NCI-H146 treated with DMSO at 0.1 percent for 48 hours (cell line): ENCODE results near the gene POLR2H.
A peak's percentile ranks its signal among the peaks of the same experiment; 100 is the strongest.

Experiments used
- DNase-seq: peaks from one replicate; lab custom pipeline; 2025; ENCODE audit not compliant: unreplicated experiment; lab: John Stamatoyannopoulos, UW

POLR2H gene

DNA sequence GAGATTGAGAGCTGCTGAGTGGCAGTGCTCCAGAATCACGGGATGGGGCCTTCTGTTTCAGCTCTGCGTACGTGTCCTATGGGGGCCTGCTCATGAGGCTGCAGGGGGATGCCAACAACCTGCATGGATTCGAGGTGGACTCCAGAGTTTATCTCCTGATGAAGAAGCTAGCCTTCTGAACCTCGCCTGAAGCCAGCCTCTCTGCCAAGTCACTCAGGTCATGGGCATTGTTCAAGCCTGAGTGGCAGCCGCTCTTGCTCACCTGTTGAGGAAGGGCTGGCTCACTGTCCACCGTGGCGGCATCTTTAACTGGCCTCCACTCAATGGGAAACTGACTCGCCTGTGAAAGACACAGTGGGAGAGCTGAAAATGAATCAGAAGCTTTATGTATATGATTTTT is 6.6 kb downstream of the POLR2H start:
- DNase-seq = no peak

DNA sequence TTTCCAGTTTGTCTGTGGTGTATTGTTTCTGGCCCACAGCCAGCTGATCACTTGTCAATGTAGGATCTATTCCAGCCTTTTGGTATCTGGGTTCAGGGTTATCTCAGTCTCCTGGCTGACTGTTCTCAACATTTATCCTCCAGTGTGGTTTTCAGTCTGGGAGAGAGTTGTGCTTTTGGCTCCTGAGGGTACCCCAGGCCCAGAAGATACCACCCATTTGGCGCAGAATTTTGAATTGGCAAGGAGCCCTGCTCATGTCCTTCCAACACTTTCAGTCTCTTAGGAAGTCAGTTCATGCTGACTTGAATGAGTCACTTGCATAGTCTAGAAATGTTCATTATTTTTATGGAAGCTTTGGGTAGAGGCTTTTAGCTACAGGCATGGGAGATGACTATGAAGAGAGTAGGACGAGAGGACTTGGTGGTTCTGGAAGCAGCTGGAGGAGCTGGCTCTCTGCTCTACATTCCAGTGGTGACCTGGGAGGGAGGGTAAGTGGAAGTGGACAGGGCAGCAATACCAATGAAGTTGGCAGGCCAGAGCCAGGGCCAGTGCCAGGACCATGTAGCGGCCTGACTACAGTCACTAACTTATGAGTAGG is 7.2 kb downstream of the POLR2H start:
- no peak for DNase-seq

DNA sequence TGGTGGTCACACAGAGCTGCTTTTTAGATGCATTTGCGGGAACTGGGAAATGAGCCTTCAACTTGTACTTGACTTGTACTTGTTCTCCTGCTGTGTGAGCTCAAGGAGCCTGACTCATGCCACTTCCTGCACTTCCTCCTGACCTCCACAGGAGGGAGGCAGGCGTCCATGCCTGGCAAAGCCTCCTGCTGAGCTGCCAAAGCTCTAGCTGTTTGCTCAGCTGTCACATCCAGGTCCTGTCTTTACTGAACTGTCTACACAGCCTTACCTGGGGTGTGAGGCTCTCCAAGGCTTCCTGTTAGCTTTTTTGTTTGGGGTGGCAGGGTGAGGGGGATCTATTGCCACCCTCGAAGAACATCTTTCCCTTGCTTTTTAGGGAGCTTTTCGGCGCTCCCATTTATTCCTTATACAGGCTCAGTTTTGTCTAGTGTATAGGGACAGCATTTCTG is 10.1 kb downstream of the POLR2H start:
- peak; percentile 97 for DNase-seq

DNA sequence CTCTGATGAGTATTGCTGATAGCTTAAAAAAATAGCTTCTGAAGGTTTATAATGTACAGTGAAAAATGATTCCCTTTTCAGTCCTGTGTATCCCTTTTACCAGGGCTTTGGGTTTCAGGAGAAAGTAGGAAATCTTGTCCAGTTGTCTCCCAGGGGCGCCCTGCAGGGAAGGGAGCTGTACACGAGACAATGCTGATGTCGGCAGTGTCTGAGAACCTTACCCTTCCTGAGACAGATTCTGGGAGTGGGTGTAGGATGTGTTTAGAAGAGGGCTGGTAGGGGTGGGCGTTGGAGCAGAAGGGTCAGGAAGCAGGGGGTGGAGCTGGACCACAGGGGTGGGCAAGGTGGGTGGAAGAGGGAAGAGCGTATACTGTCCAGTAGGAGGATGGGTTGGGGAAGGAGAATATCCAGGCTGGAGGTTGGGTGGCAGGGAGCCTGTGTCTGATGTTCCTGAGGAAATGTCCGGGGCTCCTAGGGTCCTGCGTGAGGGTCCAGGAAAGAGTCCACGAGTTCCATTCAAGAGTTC is 10.8 kb downstream of the POLR2H start:
- no peak for DNase-seq

DNA sequence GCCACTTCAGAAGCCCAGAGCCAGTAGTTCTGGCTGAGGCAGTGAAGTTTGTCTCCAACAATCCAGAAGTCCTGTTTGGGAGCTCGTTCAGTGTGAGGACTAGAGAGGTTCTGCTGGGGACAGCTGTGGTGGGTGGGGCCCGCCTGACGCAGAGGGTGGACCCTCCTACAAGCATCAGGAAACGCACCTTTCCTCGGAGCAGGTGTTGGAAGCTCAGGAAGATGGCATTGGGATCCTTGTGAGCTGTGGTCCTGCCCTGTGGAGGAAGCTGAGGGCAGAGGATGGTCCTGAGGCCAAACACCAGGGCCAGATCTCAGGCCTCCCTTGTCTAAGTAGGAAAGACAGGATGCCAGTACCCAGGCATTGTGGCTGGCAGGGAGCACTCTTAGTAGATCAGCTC is 11.4 kb downstream of the POLR2H start:
- no peak for DNase-seq

DNA sequence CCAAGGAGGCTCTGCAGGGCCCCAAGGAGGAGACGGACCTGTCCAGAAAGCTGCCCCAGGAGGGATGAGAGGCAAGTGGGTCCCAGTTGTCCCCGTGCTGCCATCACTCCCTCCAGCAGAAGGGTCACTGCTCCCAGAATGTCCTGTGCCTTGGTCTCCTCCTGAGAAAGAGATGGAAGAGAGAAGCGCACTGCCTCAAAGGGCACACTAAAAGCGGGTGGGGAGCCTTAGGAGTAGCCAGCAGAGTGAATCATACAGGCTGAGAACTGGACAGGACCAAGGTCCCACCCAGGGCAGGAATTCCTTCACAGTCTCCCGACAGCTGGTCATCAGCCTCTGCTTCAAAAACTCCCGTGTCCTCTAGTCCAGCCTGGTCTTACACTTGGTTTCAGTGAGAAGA is 11.9 kb downstream of the POLR2H start:
- no peak for DNase-seq

DNA sequence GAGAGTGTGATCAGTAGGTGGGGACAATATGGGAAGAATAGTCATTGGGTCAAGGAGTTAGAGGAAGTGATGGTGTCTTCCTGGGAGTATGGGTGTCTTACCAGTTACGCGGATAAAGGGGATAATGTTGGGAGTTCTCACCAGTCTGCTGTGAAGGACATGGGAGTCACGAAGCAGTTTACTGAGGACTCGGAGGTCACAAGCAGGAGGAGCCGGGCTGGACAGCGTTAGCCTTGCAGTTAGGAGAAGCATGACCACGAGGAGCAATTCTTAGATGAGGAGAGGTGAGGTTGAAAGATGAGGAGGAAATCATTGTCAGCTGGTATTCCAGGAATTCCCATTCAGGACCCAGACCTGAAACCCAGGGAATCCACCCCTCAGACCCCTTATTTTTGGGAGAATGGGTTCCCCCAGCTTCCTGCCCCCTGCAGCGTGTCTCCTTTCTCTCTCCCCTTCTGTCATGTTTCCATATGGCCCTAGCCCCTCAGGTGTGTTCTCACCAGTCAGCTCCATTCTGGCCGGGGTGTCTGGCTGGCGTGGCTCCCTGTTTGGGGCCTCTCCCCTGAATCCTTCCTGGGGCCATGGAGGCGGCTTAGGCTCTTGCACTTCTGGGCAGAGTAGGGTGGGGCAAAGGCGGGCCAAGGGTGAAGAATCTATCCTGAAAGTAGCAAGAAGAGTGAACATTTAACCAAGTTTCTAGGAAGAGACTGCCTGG is 14.4 kb downstream of the POLR2H start:
- no peak for DNase-seq

DNA sequence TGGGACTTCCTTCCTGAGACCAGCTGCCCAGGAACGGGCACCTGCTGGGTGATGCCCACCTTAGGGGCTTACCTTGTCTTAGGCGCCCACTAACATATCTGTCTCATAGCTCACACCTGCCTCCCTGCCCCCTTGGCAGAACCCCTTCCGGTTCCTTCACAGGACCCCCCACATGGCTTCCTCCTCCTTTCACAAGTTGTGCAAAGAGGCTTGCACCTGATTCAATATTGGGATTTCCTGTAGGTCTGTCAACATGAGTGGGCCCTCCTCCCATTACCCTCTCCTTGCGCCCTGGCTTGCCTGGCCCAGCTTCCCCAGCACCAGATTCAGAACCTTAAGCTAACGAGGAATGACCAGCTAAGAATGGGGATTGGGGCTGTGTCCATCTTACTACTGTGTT is 15.9 kb downstream of the POLR2H start:
- peak; percentile 68 for DNase-seq

DNA sequence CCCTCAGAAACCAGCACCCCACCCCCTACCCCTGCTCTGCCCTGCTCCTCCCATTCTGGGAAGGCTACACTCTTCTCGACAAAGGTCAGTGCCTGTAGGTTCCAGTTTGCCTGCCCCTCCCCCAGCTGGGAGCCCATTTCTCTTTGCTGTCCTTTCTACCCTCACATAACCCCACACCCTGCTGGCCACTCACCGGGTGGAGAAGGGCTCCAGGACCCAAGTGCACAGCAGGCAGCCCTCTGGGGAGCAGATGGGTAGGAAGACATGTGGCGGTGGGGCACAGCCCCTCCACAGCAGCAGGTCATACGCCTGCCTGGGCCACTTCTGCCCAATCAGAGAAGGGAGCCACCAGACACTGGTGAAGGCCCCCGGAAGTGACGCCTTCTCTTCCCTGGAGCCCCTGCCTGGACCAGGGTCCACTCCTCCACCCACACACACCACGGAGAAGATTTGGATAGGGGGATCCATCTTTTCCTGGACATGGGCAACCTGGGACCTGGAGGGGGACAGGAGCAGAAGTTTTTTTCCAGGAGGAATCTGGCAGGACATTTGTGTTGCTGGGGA is 16.5 kb downstream of the POLR2H start, which contains the start of gene THPO:
Gene THPO (minus strand): TSS at position 326 of the 564 bp plus-strand sequence. CDS start 1,948 bp downstream, outside the sequence.
- DNase-seq = no peak

DNA sequence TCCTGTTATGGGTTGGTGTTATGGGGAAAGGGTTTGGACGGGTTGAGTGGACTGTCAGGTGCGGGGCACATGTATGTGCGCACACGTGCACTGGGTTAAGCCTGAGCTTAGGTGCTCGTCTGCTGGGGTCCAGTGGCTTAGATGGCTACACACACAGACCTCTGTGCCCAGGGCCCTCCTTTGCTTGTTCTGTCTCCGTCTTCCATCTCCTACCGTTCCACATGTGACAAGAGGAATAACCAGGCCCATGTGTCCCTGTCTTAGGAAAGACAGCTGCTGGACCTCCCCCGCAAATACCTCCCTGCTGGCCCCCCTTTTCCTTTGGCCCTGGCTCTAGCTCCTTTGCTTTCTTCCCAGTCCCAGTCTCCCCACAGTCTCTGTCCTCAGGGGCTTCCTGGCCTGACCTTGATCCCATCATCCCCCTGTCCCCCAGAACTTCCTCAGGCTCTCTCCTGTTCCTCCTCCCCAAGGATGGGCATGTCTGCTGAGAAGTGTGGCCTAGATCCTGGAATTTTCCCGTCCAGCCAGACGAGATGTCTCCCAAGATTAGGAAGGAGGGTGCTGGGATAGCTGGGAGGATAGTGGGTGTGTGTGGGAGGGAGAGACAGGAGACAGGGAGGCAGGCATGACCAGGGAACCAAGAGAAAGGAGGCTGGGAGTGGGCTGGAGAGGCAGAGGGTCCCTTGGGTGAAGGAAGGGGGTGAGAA is 17.3 kb downstream of the POLR2H start:
- DNase-seq = no peak

DNA sequence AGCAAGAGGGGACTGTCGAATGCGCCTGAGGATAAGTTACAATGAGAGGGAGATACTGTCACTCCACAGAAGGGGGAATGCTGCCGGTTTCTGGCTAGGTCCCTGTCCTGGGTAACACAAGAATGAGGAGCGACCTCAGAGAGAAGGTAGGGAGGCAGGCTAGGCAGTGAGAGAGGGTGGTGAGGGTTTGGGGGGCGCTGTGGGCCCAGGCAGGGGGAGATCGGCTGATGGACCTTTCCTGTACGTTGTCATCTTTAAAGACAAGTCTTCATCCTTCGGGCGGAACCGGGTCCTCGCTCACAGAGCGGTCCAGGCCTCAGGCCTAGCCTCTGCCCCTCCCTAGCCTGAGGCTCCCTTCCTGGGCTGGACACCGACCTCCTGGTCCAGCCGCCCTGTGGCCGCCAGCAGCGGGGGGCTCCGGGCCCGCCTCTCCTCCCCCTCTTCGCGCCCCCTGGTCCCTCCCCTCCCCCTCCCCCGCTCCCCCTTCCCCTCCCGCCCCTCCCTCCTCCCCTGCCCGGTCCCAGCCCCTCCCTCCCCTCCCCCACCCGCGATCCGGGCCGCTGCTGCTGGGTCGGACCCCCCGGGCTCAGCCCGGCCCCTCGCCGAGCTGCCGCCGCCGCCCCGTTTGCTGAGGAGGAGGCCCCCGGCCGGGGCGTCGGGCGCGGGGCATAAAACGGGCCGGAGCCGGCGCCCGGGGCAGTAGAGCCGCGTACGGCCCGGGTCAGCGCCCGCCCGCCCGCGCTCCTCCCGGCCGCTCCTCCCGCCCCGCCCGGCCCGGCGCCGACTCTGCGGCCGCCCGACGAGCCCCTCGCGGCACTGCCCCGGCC is 18.1 kb downstream of the POLR2H start, which contains the start of gene CHRD:
Gene CHRD (plus strand): TSS at position 697 of the 827 bp plus-strand sequence. CDS start 265 bp downstream, outside the sequence.
- no peak for DNase-seq

DNA sequence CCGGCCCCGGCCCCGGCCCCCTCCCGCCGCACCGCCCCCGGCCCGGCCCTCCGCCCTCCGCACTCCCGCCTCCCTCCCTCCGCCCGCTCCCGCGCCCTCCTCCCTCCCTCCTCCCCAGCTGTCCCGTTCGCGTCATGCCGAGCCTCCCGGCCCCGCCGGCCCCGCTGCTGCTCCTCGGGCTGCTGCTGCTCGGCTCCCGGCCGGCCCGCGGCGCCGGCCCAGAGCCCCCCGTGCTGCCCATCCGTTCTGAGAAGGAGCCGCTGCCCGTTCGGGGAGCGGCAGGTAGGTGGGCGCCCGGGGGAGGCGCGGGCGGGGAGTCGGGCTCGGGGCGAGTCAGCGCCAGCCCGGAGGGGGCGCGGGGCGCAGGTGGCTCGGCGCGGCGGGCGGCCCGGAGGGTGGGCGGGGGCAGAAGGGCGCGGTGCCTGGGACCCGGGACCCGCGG is 18.7 kb downstream of the POLR2H start:
- peak; percentile 29 for DNase-seq

DNA sequence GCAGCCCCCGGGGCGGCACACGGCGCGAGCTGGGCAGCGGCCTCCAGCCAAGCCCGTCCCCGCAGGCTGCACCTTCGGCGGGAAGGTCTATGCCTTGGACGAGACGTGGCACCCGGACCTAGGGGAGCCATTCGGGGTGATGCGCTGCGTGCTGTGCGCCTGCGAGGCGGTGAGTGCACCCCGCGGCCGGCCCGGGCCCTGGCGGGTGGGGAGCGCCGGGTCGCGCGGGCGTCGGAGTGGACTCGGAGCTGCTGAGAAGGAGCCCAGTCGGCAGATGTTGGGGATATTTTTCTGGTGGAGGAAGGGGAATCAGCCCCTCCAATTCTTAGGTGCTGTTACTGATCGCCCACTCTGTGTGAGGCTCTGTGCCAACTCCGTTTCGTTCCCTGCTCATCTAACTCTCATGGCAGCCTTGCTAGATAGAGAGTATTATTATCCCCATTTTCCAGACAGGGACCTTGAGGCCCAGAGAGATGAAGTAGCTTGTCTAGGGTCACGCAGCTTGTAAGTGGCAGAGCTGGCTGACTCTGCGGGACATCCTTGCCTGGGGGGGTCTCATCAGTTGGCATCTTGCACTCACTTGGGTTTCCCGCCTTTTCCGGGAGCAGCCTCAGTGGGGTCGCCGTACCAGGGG is 19.2 kb downstream of the POLR2H start:
- DNase-seq = no peak

DNA sequence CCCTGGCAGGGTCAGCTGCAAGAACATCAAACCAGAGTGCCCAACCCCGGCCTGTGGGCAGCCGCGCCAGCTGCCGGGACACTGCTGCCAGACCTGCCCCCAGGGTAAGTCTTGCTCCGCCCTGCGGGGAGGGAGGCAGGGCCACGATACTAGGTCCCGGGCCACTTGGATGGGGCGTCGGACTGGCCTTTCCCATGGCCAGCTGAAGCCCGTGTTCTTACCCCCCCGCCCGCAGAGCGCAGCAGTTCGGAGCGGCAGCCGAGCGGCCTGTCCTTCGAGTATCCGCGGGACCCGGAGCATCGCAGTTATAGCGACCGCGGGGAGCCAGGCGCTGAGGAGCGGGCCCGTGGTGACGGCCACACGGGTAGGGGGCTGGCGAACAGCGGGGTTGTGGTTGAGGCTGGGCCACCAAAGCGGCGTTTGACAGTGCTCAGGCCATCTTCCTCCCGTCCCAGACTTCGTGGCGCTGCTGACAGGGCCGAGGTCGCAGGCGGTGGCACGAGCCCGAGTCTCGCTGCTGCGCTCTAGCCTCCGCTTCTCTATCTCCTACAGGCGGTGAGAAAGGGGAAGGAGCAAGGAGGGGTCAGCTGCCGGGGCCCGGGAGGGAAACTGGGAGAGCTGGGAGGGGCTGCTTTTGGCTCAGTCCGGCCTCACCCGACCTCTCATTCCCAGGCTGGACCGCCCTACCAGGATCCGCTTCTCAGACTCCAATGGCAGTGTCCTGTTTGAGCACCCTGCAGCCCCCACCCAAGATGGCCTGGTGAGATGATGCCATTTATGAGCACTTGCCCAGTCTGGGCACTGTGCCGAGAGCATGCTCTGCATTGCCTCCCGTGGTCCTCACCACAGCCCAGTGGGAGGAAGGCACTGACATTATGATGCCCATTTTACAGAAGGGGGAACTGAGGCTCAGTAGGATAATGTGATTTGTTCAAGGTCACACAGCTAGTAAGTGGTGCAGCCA is 20.0 kb downstream of the POLR2H start:
- no peak for DNase-seq

DNA sequence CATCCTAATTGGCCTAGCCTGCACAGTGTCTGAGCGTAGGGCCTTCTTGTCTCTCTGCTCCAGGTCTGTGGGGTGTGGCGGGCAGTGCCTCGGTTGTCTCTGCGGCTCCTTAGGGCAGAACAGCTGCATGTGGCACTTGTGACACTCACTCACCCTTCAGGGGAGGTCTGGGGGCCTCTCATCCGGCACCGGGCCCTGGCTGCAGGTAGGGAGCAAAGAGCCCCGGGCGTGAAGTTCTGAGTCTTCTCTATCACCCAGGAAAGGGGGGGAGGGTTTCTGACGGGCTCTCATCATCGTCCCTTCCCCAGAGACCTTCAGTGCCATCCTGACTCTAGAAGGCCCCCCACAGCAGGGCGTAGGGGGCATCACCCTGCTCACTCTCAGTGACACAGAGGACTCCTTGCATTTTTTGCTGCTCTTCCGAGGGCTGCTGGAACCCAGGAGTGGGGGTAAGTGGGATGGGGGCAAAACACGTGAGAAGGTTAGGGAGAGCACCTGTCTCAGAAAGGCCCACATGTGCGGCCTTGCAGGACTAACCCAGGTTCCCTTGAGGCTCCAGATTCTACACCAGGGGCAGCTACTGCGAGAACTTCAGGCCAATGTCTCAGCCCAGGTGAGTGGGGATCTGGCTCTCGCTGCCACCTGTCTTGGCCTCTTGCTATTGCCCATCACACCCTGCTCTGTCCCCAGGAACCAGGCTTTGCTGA is 21.0 kb downstream of the POLR2H start:
- no peak for DNase-seq

DNA sequence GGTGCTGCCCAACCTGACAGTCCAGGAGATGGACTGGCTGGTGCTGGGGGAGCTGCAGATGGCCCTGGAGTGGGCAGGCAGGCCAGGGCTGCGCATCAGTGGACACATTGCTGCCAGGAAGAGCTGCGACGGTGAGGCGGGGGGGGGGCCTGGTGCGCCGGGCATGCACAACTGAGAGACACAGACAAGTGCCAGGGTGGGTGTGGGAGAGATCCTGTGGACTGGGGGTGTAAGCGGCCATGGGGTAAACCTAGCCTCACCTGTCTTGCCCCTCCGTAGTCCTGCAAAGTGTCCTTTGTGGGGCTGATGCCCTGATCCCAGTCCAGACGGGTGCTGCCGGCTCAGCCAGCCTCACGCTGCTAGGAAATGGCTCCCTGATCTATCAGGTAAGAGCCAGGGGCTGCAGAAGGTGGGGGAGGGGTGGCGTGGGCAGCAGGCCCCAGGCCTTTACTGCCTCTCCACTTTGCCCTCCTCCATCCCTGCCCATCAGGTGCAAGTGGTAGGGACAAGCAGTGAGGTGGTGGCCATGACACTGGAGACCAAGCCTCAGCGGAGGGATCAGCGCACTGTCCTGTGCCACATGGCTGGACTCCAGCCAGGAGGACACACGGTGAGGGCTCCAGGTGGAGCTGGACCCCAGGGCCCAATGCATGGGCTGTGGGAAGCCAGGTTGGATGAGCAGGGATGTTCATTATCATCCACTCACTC is 21.7 kb downstream of the POLR2H start:
- DNase-seq = no peak

DNA sequence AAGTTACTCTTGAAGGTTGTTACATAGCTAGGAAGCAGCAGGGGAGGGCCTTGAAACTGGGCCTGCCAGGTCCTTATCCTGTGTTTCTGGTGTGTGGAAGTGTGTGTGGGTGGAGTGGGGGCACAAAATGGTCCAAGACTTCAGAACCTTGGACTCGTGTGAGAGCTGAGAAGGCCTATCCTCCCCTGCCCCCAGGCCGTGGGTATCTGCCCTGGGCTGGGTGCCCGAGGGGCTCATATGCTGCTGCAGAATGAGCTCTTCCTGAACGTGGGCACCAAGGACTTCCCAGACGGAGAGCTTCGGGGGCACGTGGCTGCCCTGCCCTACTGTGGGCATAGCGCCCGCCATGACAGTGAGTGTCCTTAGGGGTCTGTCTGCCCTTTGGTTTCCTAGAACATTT is 22.8 kb downstream of the POLR2H start:
- DNase-seq = no peak
